GM23338 (cell line): ENCODE data around the gene CAMSAP3. TPM values are rescaled to one million over a fixed set of nuclear protein-coding genes. Genes with fewer than 3 reads are reported as not detected.
A peak's percentile ranks its signal among the peaks of the same experiment; 100 is the strongest.

ENCODE experiments used
- ATAC-seq: fragments of 200-7000 bp; cut with Tn5 transposase; 3 replicates; pipeline ENCODE4 v1.9.1; 2020
- DNase-seq: peaks from one replicate; pipeline ENCODE4 v3.0.0-alpha.2; 2015; ENCODE audit warnings: low spot score
- H2AFZ ChIP-seq: fragments of 200-600 bp; sonication (generic); 2 replicates; pipeline ENCODE4 v1.8.0; 2016; ENCODE audit warnings: antibody characterized with exemption, mild to moderate bottlenecking, moderate library complexity
- H3F3A ChIP-seq: fragments of 200-600 bp; sonication (generic); replicated peaks from 2 replicates; pipeline ENCODE4 v1.8.0; 2017; ENCODE audit warnings: antibody characterized with exemption, mixed run types, low read depth
- H3K27ac ChIP-seq: fragments of 200-600 bp; sonication (generic); 2 replicates; pipeline ENCODE4 v1.6.1; 2016; ENCODE audit warnings: low read depth
- H3K27me3 ChIP-seq: fragments of 200-600 bp; sonication (generic); 2 replicates; pipeline ENCODE4 v1.8.0; 2016; ENCODE audit warnings: mild to moderate bottlenecking, mixed run types, moderate library complexity; ENCODE audit not compliant: insufficient read depth
- H3K36me3 ChIP-seq: fragments of 200-600 bp; sonication (generic); 2 replicates; pipeline ENCODE4 v1.8.0; 2016; ENCODE audit warnings: mild to moderate bottlenecking; ENCODE audit not compliant: insufficient read depth
- H3K4me1 ChIP-seq: fragments of 200-600 bp; sonication (generic); 2 replicates; pipeline ENCODE4 v1.8.0; 2016; ENCODE audit warnings: mild to moderate bottlenecking, moderate library complexity; ENCODE audit not compliant: insufficient read depth
- H3K4me2 ChIP-seq: fragments of 200-600 bp; sonication (generic); 2 replicates; pipeline ENCODE4 v1.7.1; 2017; ENCODE audit warnings: mixed run types
- H3K4me3 ChIP-seq: fragments of 200-600 bp; sonication (generic); 2 replicates; pipeline ENCODE4 v1.6.1; 2016; ENCODE audit warnings: mixed run types
- H3K79me2 ChIP-seq: fragments of 200-600 bp; sonication (generic); replicated peaks from 2 replicates; pipeline ENCODE4 v1.8.0; 2017; ENCODE audit warnings: mild to moderate bottlenecking; ENCODE audit not compliant: insufficient read depth
- H3K9me2 ChIP-seq: fragments of 200-600 bp; sonication (generic); 2 replicates; pipeline ENCODE4 v1.8.0; 2017; ENCODE audit not compliant: insufficient read depth
- H4K20me1 ChIP-seq: fragments of 200-600 bp; sonication (generic); replicated peaks from 2 replicates; pipeline ENCODE4 v1.8.0; 2017; ENCODE audit warnings: mild to moderate bottlenecking; ENCODE audit not compliant: insufficient read depth
- H3K27ac Mint-ChIP-seq: 2 replicates; pipeline ENCODE4 v1.8.0; 2020; ENCODE audit warnings: inconsistent platforms, mild to moderate bottlenecking, moderate library complexity, mixed read lengths
- H3K27me3 Mint-ChIP-seq: 3 replicates; pipeline ENCODE4 v1.8.0; 2022; ENCODE audit warnings: low read depth, mild to moderate bottlenecking, moderate library complexity, mixed read lengths, inconsistent platforms; ENCODE audit not compliant: insufficient read depth, poor library complexity
- H3K36me3 Mint-ChIP-seq: 3 replicates; pipeline ENCODE4 v1.8.0; 2021; ENCODE audit warnings: low read depth, mild to moderate bottlenecking, inconsistent platforms, moderate library complexity, mixed read lengths
- H3K4me1 Mint-ChIP-seq: 3 replicates; pipeline ENCODE4 v1.8.0; 2020; ENCODE audit warnings: mild to moderate bottlenecking, inconsistent platforms, mixed read lengths
- H3K4me3 Mint-ChIP-seq: 3 replicates; pipeline ENCODE4 v1.8.0; 2021; ENCODE audit warnings: moderate library complexity, mild to moderate bottlenecking, inconsistent platforms, mixed read lengths
- H3K9me3 Mint-ChIP-seq: 3 replicates; pipeline ENCODE4 v1.8.0; 2020; ENCODE audit warnings: moderate library complexity, mild to moderate bottlenecking, inconsistent platforms, mixed read lengths
- EZH2phosphoT487 ChIP-seq: fragments of 200-600 bp; sonication (generic); IDR thresholded peaks from one replicate; pipeline ENCODE4 v1.8.1; 2018; ENCODE audit warnings: antibody characterized with exemption; ENCODE audit not compliant: unreplicated experiment
- JUNB ChIP-seq: IDR thresholded peaks from one replicate; pipeline ENCODE4 v1.6.1; 2016; ENCODE audit warnings: antibody characterized with exemption; ENCODE audit not compliant: unreplicated experiment
- NANOG ChIP-seq: IDR thresholded peaks from 2 replicates; pipeline ENCODE4 v1.6.1; 2016; ENCODE audit warnings: antibody characterized with exemption, borderline replicate concordance
- POLR2AphosphoS5 ChIP-seq: IDR thresholded peaks from 2 replicates; pipeline ENCODE4 v1.6.1; 2016; ENCODE audit warnings: antibody characterized with exemption, low read depth
- STAT1 ChIP-seq: IDR thresholded peaks from one replicate; pipeline ENCODE4 v1.6.1; 2016; ENCODE audit warnings: antibody characterized with exemption; ENCODE audit not compliant: unreplicated experiment
- ZNF331 ChIP-seq: fragments of 250-450 bp; sonication (Bioruptor Pico); IDR thresholded peaks from 2 replicates; pipeline ENCODE4 v1.5.0; 2020; ENCODE audit warnings: low read depth, mild to moderate bottlenecking, moderate library complexity
- polyA plus RNA-seq: library from polyadenylated mRNA; unstranded; fragments of >200 nt; fragmentation: Nextera tagmentation; extraction: Ambion mirVana; gene quantifications from 2 replicates; pipeline ENCODE4 v1.2.1, GENCODE V29; 2016
- total RNA-seq: library from RNA; depleted of rRNA; stranded (reverse); fragments of >200 nt; shearing (Covaris generic); gene quantifications from 2 replicates; pipeline ENCODE4 v1.2.3, GENCODE V29; 2014
- TF ChIP-seq, protein P1 (sequence below), 2 experiments: fragments of 200-600 bp in 1 of 2; sonication (generic) in 1 of 2; conservative IDR thresholded peaks; 2 replicates each; pipeline versions ENCODE4 v1.5.1 to v1.6.1; 2016 to 2017; ENCODE audit warnings: antibody characterized with exemption in 2 of 2, low read depth in 2 of 2, mild to moderate bottlenecking in 2 of 2, moderate library complexity in 1 of 2
- TF ChIP-seq, protein P2 (sequence below): IDR thresholded peaks from one replicate; pipeline ENCODE4 v1.6.1; 2018; ENCODE audit warnings: antibody characterized with exemption; ENCODE audit not compliant: unreplicated experiment
- TF ChIP-seq, protein P3 (sequence below): IDR thresholded peaks from 2 replicates; pipeline ENCODE4 v1.6.1; 2016; ENCODE audit warnings: antibody characterized with exemption

CAMSAP3 gene
- total and polyA plus RNA-seq, 2 experiments from 2014 or later = 6.4 to 32.2 TPM

DNA sequence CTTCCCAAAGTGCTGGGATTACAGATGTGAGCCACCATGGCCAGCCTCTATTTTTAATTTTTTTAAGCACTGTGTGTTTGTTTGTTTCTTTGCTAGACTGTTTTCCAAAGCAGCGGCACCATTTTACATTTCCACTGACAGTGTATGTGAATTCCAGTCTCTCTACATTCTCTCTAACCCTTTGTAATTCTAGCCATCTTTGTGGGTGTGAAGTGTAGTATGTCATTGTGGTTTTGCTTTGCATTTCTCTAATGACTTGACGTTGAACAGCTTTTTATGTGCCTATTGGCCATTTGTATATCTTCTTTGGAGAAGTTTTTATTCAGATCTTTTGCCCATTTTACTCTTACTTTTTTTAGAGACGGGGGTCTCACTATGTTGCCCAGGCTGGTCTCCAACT, 48.5 kb upstream of the CAMSAP3 start (continued):
- TF ChIP-seq, protein P1, sequence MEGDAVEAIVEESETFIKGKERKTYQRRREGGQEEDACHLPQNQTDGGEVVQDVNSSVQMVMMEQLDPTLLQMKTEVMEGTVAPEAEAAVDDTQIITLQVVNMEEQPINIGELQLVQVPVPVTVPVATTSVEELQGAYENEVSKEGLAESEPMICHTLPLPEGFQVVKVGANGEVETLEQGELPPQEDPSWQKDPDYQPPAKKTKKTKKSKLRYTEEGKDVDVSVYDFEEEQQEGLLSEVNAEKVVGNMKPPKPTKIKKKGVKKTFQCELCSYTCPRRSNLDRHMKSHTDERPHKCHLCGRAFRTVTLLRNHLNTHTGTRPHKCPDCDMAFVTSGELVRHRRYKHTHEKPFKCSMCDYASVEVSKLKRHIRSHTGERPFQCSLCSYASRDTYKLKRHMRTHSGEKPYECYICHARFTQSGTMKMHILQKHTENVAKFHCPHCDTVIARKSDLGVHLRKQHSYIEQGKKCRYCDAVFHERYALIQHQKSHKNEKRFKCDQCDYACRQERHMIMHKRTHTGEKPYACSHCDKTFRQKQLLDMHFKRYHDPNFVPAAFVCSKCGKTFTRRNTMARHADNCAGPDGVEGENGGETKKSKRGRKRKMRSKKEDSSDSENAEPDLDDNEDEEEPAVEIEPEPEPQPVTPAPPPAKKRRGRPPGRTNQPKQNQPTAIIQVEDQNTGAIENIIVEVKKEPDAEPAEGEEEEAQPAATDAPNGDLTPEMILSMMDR (conservative IDR thresholded peaks at IDR 0.05; ENCODE audit: low read depth in 2 of 2) = no peak
- TF ChIP-seq, protein P2, sequence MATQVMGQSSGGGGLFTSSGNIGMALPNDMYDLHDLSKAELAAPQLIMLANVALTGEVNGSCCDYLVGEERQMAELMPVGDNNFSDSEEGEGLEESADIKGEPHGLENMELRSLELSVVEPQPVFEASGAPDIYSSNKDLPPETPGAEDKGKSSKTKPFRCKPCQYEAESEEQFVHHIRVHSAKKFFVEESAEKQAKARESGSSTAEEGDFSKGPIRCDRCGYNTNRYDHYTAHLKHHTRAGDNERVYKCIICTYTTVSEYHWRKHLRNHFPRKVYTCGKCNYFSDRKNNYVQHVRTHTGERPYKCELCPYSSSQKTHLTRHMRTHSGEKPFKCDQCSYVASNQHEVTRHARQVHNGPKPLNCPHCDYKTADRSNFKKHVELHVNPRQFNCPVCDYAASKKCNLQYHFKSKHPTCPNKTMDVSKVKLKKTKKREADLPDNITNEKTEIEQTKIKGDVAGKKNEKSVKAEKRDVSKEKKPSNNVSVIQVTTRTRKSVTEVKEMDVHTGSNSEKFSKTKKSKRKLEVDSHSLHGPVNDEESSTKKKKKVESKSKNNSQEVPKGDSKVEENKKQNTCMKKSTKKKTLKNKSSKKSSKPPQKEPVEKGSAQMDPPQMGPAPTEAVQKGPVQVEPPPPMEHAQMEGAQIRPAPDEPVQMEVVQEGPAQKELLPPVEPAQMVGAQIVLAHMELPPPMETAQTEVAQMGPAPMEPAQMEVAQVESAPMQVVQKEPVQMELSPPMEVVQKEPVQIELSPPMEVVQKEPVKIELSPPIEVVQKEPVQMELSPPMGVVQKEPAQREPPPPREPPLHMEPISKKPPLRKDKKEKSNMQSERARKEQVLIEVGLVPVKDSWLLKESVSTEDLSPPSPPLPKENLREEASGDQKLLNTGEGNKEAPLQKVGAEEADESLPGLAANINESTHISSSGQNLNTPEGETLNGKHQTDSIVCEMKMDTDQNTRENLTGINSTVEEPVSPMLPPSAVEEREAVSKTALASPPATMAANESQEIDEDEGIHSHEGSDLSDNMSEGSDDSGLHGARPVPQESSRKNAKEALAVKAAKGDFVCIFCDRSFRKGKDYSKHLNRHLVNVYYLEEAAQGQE = no peak
- no peak for TF ChIP-seq POLR2AphosphoS5
- TF ChIP-seq, protein P3, sequence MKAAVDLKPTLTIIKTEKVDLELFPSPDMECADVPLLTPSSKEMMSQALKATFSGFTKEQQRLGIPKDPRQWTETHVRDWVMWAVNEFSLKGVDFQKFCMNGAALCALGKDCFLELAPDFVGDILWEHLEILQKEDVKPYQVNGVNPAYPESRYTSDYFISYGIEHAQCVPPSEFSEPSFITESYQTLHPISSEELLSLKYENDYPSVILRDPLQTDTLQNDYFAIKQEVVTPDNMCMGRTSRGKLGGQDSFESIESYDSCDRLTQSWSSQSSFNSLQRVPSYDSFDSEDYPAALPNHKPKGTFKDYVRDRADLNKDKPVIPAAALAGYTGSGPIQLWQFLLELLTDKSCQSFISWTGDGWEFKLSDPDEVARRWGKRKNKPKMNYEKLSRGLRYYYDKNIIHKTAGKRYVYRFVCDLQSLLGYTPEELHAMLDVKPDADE = no peak
- no peak for TF ChIP-seq NANOG
- no peak for TF ChIP-seq JUNB
- TF ChIP-seq EZH2phosphoT487 = no peak

DNA sequence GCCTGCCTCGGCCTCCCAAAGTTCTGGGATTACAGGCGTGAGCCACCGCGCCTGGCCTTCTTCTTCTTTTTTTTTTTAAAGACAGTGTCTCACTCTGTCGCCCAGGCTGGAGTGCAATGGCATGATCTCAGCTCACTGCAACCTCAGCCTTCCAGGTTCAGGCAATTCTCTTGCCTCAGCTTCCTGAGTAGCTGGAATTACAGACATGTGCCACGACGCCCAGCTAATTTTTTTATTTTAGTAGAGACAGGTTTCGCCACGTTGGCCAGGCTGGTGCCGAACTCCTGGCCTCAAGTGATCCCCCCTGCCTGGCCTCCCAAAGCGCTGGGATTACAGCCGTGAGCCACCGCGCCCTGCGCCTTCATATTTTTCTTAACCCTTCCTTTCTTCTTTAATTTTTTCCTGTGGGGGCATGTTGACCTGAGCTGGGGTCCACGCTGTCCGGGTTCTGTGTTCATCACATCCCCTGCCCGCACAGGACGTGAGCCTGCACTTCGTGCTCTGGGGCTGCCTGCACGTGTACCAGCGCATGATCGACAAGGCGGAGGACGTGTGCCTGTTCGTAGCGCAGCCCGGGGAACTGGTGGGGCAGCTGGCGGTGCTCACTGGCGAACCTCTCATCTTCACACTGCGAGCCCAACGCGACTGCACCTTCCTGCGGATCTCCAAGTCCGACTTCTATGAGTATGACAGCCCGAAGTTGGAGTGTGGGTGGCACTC, 46.1 kb upstream of the CAMSAP3 start:
- no peaks in the 10 kb centered on the region for H4K20me1 ChIP-seq
- no peaks in the 10 kb centered on the region for H3K9me3 Mint-ChIP-seq
- H3K4me2 ChIP-seq = no peak overlapping the region
- no peak for DNase-seq
- H3K27ac ChIP-seq = no peak overlapping the region
- H2AFZ ChIP-seq = no peak overlapping the region
- H3F3A ChIP-seq = no peaks in the 10 kb centered on the region
- no peak overlapping the region for H3K4me3 ChIP-seq
- ATAC-seq = no peak
- H3K9me2 ChIP-seq = no peaks in the 10 kb centered on the region
- H3K4me1 ChIP-seq = peaks cover 3% of the 10 kb centered on the region; the same call in 1 of the 2 replicates
- H3K27ac Mint-ChIP-seq = no peak overlapping the region
- peaks cover 3% of the 10 kb centered on the region; the same call in 2 of the 3 replicates for H3K4me1 Mint-ChIP-seq
- peaks cover 7% of the 10 kb centered on the region for H3K27me3 Mint-ChIP-seq
- H3K4me3 Mint-ChIP-seq = 0 out of 3 replicates have a peak overlapping the region, but pooled peaks have one; percentile 14
- no peaks in the 10 kb centered on the region for H3K27me3 ChIP-seq
- peaks cover 6% of the 10 kb centered on the region for H3K36me3 Mint-ChIP-seq
- H3K79me2 ChIP-seq = no peaks in the 10 kb centered on the region
- H3K36me3 ChIP-seq = no peaks in the 10 kb centered on the region
- TF ChIP-seq STAT1 (no peak), ZNF331 (no peak), EZH2phosphoT487 (no peak)
- TF ChIP-seq, protein P2 = no peak
